ENCODE results near the gene INAFM2.

DNA sequence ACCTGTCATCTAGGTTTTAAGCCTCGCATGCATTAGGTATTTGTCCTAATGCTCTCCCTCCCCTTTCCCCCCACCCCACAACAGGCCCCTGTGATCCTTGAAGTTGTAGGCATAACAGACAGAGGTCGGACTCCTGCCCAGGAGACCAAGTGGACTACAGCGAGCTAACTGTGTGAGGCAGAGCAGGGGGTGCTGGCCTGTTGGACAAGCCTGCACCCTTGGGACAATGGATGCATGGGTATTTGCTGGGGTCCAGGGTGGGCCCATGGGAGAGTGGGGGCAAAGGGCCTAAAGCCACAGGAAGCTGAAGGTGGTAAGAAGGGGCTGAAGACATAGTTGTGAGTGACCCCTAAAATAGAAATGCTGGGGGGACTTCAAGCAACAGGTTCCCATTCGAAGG is 18.2 kb upstream of the INAFM2 start:
- TF ChIP-seq POLR2A (IDR thresholded peaks at IDR 0.05) = no peak
- TF ChIP-seq, protein P1, sequence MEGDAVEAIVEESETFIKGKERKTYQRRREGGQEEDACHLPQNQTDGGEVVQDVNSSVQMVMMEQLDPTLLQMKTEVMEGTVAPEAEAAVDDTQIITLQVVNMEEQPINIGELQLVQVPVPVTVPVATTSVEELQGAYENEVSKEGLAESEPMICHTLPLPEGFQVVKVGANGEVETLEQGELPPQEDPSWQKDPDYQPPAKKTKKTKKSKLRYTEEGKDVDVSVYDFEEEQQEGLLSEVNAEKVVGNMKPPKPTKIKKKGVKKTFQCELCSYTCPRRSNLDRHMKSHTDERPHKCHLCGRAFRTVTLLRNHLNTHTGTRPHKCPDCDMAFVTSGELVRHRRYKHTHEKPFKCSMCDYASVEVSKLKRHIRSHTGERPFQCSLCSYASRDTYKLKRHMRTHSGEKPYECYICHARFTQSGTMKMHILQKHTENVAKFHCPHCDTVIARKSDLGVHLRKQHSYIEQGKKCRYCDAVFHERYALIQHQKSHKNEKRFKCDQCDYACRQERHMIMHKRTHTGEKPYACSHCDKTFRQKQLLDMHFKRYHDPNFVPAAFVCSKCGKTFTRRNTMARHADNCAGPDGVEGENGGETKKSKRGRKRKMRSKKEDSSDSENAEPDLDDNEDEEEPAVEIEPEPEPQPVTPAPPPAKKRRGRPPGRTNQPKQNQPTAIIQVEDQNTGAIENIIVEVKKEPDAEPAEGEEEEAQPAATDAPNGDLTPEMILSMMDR (IDR thresholded peaks at IDR 0.05) = no peak

All from heart left ventricle (tissue), 13 donors.